Left colon (tissue), 2 donors: ENCODE measurements around the gene MAPK12. TPM values are rescaled to one million over a fixed set of nuclear protein-coding genes. Genes with fewer than 3 reads are reported as not detected.

ENCODE experiments used
- ATAC-seq: fragments of 200-7000 bp; cut with Tn5 transposase; one replicate; pipeline ENCODE4 v1.9.1; 2020; ENCODE audit warnings: mild to moderate bottlenecking, moderate library complexity
- DNase-seq, 2 donors: peaks; one replicate each; pipeline ENCODE4 v3.0.0-alpha.2; 2020
- intact Hi-C, 2 donors: fragments of 100-400 bp; cut with DNase I in 1 of 2; cut with micrococcal nuclease in 1 of 2; formaldehyde crosslinking; loops; one replicate each; pipeline versions ENCODE4 v1.11.2 to v1.14.0; 2022; cut with DNase I, micrococcal nuclease
- long read RNA-seq: library from polyadenylated mRNA; unstranded; transcript quantifications from one replicate; pipeline ENCODE4 v2.0.0, GENCODE V29; 2021
- total RNA-seq, 2 donors: library from RNA; stranded (reverse); fragmentation: NEBNext Ultra II Directional; extraction: Animal tissue kit (Norgen Biotek cat#: 25700); gene quantifications; one replicate each; pipeline ENCODE4 v1.2.1, GENCODE V29; 2021
- donor health status: DM: no; HTN: no; CAD: no.
- donor health status: DM: yes; HTN: yes; CAD: no.

MAPK12 gene
- total RNA-seq: 1 to 10 TPM; 3.0 to 3.1 TPM
- long read RNA-seq, transcript MAPK12-201 (12 exons, 1,918 nt): major isoform, 7 of 9 reads
- long read RNA-seq, partial matches to known transcripts: 0 of 9 reads
- long read RNA-seq, other reads (novel, unspliced or antisense): 2 of 9 reads

DNA sequence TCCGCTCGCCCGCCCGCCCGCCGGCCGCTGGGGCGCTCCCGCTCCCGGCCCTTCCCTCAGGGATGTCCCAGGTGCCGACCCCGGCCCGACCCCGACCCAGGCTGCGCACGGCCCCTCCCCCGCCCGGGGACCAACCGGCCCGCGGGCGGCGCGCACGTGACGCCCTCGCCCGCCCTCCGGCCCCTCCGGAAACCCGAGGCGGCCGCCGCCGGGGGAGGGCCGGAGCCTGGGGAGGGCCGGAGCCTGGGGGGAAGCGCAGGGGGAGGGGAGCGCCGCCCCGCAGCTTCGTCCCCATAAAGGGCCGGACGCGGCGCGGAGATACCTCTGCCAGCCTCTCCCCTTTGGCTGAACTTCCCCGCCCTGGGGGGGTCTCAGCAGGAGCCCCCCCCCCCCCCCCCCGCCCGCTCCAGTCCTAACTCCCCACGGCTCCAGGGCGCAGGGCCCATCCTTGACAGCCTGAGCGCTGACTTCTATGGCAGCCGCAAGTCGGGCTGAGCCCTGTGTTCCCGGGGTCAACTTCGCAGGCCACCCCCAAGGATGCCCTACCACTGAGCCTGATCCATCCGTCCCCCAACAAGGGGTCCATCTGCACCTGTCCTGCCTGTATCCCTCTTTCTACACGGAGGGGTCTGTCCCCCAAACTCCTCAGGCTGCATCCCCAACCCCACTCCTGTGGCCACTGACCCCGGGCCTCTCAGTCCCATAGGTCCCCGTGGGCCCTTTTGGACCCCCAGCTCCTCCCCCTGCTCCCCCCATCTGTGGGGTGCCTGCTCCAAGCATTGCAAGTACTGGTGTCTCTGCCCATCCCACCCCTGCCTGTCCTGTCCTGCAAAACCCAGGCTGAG lies at the start of gene MAPK12:
Gene MAPK12, minus strand, starts transcription at position 69 of the 845 bp plus-strand sequence. CDS start 174 bp downstream, outside the sequence.
- intact Hi-C loops: no loop called here
- no peak for DNase-seq
- no peak for ATAC-seq

DNA sequence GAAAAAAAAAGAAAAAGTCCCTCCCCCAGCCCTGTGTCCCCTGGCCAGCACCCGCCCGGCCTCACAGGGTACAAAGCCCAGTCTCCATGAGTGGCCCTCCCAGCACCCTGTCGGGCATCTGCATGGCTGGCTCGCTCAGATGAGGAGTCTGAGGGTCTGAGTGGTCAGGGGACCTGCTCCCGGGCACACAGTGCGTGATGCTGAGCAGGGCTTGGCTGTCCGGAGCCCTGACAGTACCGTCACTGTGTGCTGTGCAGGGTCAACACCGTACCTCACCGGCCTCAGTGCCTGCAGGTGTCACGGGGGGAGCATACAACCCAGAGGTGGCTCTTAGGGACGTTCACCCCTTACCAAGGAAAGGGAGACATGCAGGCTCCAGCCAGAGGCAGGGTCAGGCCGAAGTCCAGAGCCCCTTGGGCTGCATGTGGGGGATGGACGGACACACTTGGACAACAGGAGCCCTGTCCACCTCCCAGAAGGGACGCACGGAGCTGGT lies 49.5 kb upstream of the MAPK12 start:
- no peak for ATAC-seq
- intact Hi-C loops: no loop called here
- peak in 1 of 2 donors; percentile 9 for DNase-seq

DNA sequence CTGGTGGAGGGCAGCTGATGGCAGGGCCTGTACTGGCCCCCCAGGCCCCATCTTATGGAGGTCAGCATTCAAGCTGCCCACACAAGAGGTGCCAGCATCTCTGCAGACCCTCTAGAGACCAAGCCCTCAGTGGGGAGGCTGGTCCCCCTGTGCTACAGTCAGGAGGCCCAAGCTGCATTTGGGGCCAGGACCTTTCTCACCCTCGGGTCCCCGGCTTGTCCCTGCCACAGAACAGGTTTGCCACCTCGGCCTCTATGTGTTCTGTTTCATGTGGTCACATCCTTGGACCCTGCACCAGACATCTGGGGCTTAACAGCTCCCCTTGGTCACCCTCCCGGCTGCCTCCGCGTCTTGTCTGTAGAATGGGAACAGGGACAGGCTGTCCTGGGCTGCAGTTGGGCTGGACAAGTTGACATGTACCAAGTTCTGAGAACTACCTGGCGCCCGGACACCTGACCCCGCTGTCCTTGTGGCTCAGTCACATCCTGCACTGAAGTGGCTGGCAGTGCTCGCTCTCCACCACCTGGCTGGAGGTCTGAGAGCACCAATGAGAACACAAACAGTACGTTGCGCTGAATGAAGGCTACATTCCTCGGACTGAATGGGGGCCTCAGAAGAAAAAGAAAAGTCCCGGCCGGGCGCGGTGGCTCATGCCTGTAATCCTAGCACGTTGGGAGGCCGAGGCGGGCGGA lies 48.7 kb upstream of the MAPK12 start:
- DNase-seq (no peak), ATAC-seq (no peak)
- intact Hi-C loops: no loop called here

DNA sequence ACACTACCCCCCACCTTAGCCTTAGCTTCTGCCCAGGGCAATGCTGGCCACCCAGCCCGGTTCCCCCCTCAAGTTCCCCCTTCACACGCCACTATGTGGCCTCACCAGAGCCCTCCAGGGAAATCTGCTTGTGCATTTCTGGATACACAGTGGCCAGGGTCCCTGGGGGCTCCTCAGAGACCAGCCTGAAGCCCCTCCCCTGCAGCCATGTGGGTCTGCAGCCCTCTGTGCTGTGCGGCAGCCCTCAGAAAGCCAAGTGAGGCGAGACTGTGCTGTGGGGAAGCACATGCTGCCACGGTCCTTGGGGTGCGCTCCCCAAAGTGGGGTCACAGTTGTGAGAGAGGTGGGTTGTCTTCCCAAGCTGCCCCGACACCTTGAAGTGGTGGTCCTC lies 48.1 kb upstream of the MAPK12 start:
- no peak for DNase-seq
- no peak for ATAC-seq
- intact Hi-C loops: no loop called here

DNA sequence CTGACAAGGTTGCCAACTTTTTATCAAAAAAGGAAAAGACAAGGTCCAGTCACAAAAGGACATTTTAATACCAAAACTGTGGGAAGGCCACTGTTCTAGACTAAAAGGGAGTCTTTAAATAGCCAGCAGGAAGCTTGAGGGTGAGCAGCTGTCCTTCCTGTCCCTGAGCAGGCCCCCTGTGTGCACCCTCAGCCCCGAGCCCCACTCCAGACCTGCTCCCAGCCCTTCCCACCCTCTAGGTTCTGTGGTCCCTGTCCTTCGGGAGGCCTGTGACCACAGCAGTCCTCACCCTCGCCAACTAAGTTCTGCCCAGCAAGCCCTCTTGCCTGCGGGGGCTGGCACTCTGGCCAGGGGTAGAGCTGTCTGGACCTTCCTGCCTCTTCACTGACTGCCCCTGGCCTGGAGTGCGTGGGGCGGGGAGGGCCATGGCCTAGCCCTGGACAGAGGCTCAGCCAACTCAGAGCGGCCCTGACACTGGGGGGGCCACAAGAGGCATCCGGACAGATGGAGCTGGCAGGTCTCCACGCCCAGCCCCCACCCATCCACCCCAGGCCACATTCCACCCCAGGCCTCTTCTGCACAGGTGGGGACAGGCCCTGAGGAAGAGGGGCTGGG lies 47.6 kb upstream of the MAPK12 start:
- intact Hi-C loops: no loop called here
- DNase-seq: no peak
- ATAC-seq: no peak

DNA sequence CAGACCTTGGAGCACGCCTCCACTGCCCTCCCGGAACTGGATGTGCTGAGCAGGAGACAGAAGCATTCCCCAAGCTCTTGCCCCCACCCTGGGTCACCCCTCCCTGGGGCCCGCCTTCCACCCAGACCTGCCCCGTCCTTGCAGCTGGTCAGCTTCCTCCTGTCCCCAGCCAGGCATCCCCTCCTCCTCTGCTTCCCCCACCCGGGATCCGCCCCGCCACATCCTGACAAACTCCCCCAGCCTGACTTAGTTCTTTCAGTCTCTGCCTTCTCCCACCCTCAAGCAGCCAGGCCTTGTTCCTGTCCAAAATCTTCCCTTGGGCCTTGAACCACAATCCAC lies 47.1 kb upstream of the MAPK12 start:
- intact Hi-C loops: no loop called here
- peak; percentile 63 to 83 for DNase-seq
- no peak for ATAC-seq

DNA sequence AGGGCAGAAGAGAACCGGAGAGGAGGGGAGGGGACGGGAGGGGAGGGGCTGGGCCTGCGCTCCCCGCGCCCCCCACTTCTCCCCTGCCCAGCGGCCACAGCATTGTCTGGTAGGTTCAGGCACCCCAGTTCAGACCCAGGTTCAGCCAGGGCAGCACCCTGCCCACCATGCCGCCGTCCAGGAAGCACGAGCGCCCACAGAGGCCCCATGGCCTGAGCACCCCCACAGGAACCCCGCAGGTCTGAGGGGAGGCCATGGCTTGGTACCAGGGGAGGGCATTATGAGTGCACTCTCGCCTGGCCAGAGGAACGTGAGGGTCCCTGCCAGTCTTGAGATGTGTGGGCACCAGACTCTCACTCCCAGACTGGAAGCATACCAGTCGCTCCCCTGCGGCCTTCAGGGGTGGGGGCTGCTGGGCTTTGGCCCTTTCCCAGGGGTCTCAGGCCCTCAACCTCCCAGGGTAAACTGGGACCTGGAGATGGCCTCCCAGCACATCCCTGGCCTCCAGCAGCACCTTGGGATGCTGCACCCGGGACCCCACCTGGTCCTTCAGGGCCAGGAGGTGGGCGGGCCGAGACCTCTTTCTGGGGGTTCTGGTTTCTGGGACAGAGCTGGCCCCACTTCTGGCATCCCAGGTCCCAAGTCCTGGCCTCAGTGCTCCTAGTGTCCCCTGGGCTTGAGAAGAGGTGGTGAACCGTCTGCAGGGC lies 46.6 kb upstream of the MAPK12 start:
- ATAC-seq (no peak), DNase-seq (peak in 1 of 2 donors; percentile 48)
- intact Hi-C loops: no loop called here

DNA sequence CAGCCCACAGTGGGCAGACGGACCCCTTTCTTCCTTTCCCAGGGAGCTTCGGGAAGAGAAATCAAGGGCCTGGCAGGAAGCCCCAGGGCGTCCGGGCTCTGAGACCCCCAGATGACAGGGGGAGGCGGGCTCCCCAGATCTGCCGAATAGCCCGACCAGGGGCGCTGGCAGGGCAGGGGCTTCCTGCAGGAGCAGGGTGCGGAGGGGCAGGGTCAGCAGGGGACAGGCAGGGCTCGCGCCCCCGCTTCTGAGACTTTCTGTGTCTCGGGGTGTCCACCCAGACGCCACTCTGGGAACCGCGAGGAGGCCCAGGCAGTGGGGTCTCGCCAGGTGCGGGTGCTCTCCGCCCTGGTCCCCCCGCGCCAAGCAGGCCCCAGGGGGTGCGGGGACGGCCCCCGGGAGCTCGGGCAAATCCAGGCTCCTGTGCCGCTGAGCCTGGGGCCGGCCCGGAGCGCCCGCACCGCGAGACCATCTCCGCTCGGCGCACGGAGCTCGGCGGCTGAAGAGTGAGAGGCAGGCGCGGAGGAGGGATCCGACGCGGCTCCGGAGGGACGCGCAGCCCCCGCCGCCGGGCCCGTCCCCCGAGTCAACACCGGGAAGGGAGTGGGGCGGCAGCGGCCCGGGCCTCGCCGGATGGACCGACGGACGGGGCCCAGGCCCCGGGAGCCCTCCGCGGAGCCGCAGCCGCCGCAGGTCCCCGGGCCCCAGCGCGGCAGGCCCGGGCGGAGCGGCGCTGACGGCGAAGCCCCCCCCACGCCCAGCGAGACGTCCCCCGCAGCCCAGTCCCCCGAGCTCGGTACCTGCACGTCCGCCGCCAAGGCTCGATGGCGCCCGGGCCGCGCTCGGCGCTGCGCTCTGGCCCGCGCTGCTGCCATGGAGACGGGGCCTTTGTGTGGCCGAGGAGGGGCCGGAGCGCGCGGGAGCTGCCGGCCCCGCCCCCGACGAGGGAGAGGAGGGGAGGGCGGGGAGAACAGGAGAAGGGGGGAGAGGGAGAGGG lies 45.6 kb upstream of the MAPK12 start, which contains the start of gene PLXNB2:
Gene PLXNB2, minus strand, starts transcription at position 894 of the 997 bp plus-strand sequence. CDS start 17,062 bp downstream, outside the sequence.
- intact Hi-C loops: no loop called here
- ATAC-seq (peak; percentile 42), DNase-seq (peak; percentile 81 to 84)

DNA sequence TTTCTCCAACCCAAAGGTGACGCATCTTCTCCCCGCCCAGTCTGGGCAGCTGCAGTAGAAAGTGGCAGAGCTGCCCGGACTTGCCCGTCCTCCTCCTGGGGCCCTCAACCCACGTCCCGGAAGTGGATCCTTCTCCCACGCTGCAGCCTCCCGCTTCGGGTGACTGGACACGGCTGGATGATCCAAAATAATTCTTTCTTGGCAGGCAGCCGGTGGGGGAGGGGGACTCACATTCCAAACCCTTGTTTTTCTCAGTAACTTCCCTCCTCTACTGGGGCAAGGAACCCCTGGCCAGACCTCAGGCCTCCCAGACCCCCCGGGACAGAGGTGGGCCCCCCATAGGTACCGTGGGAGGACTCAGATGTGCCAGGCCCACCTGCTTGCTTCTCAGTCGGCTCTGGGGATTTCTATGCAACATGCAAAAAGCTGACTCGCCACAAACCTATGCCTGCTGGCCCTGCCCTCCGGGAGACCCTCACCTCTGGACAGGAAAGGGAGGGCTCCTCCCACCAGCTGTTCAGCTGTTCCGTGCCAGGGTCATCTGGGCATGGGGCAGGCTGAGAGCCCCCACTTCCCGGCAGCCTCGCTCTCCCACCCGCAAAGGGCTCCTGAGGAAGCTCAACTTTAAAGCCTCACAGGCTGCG lies 44.6 kb upstream of the MAPK12 start:
- peak; percentile 62 for ATAC-seq
- peak; percentile 86 to 94 for DNase-seq
- intact Hi-C loops: no loop called here

DNA sequence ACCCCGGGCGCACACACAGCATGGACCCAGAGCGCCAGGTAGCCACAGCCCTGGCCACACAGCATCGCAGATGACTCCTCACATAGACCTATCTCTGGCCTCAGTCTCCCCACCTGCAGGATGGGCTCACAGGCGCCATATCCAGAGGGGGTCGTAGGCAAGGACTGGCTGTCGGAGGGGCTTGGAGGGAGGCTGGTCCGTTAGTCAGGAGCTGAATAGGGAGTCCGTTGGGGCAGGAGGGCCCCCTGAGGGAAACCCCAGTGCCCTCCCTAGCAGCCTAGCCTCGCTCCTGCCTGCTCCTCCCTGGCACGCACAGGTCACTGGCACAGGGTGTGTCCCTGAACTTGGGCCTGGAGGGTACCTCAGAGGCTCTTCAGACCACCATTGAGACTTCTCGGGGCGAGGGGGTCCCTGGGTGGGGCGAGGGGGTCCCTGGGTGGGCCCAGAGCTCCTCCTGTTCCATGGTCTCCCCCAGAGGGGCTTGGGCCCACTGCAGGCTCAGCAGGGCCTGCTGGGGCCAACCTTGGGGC lies 44.0 kb upstream of the MAPK12 start:
- intact Hi-C loops: no loop called here
- ATAC-seq: peak; percentile 42
- DNase-seq: peak in 1 of 2 donors; percentile 64

DNA sequence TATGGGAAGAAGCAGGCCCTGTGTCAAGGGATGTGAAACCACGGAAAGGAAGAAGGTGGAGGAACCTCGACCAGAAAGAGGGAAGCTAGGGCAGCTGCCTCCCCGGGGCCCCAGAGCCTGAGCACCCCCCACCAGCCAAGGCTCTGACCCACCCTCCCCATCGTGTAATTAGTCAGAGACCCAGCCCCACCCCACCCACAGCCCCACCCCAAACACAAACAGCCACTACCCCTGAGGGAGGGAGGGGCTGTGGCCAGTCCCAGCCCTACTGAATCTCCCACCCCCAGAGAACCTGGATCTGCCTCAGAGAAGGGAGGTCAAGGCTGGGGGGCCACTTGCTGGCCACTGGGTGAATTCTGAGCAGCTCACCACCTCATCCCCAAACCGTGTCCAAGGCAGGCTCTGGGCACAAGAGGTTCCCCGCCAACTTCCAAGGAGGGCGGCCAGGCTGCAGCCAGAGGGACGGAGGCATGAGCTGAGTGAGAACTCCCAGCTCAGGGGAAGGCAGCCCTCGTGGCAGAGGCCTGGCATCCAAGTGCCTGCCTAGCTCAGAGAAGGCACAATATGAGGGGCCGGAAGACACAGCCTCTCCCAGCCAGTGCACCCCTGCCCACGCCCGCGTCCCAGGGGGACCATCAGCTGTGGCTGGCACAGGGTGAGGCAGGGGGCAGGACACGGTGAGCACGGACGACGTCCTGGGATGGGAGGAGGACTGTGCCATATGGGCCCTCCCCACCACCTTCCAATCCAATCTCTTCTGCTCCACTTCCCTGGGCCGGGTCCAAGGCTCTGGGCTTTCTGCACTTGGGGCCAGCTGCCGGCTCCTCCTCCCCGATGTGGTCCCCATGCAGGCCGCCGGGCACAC lies 43.3 kb upstream of the MAPK12 start:
- ATAC-seq: peak; percentile 24
- peak; percentile 70 to 74 for DNase-seq
- intact Hi-C loops: no loop called here

DNA sequence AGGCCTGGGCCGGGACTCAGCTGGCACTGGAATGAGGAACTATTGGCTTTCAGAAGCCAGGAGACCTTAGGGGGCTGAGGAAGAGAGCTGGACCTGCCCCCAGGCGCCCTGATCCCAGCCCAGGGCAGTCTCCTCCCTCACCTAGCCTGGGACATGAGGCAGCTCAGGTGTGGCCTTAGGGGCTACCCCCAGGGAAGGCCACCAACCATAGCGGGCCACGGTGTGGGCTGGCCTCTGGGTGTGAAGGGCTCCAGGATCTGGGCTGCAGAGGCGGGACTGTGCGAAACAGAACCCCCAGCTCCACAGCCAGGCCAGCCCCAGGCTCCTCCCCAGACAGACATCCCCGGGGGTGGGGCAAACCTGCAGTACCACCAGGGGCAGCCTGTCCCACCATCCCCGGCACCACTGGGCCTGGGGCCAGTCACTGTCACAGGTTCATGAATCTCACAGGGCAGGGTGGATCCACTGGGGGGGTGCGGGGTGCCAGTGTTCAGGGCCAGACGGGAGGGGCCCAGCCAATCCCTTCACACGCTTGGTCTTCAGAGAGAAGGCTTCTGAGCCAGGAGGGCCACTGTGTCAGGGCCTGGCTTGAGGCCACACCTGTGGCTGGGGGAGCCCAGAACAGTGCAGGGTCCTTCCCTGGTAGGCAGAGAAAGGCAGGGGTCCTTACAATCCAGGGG lies 42.5 kb upstream of the MAPK12 start:
- ATAC-seq: peak; percentile 25
- DNase-seq: peak; percentile 69 to 78
- intact Hi-C loops: no loop called here

DNA sequence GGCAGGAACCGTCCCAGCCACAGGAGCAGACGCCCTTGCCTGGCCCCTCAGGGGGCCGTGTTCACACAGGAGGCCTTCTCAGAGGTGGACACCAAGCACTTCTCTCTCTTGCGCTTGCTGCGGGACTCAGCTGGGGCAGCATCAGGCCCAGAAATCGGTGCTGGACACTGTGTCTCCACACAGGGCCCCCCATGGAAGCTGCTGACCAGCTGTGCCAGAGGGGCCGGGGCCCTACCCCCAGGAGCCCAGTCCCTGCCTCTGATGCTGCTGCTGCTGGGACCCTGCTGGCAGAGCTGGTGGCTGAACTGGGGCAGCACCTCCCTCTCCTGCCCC lies 42.0 kb upstream of the MAPK12 start:
- no peak for ATAC-seq
- DNase-seq: no peak
- intact Hi-C loops: no loop called here

DNA sequence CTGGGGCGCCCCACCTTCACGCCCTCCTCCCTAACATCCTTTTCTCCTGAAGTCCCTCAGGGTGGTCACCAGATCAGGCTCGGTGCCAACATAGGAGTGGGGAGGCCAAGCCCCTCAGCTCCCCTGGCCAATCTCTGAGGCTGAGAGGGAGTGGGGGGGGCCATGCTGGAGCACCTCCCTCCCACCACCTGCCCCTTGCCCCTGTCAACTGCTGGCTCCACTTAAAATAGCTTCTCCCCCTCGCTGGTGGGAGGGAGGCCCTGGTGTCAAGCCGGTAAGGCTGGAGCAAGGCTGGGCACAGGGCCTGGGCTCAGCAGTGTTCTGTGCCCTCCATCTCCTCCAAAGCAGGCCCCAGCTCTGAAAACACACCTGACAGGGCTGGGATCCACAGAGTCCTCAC lies 41.1 kb upstream of the MAPK12 start:
- ATAC-seq (no peak), DNase-seq (no peak)
- intact Hi-C loops: no loop called here

DNA sequence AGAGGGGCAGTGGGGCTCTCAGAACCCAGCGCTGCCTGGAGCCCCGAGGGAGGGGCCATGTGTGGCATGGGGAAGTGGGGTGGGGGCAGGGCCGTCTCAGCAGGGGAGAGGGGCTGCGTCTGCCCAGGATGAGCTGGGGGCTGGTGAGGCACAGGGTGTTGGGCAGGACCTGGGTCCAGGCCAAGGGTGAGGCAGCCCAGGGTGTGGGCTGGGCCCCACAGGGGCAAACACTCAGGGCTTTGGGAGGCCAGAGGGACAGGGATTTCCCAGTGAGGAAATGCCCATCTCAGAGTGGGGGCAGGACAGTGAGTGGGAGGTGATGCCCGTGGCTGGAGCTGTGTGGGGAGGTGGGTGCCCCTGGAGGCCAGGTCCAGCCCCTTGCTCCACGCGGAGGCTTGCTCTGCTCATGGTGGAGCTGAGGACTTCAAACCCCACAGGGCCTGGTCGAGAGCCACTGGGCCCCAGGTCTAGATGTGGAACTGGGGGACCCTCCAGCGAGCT lies 40.6 kb upstream of the MAPK12 start:
- peak; percentile 6 for ATAC-seq
- peak; percentile 61 to 74 for DNase-seq
- intact Hi-C loops: no loop called here
